ENCODE results near the gene VDAC1. TPM values are rescaled to one million over a fixed set of nuclear protein-coding genes. Genes with fewer than 3 reads are reported as not detected.

Gene VDAC1
- total RNA-seq, 4 donors from 2014 or later, result 122 to 166 (median 136) TPM

- Histone ChIP-seq H3K27me3 (no peaks in the 10 kb centered on the region), H3K9me3 (no peaks in the 10 kb centered on the region), H3K36me3 (peaks cover 6 to 7% of the 10 kb centered on the region in 2 donors), H3K4me3 (replicated peaks in 1 of 3) (peak within 1 kb of the TSS; percentile 19 to 86 (median 79)), H3K27ac (peak within 1 kb of the TSS; percentile 43 to 92 (median 72)), H3K4me1 (peaks cover 8 to 12% of the 10 kb centered on the region in 2 donors)
- TF ChIP-seq CTCF (IDR thresholded peaks at IDR 0.05), result peak in 2 of 6 experiments; percentile 6 to 27
- TF ChIP-seq POLR2A (IDR thresholded peaks at IDR 0.05), result peak in 1 of 2 donors; percentile 91
- 0 to 1% methylated on average over 13 to 48 of the region's 48 CpGs for WGBS, 2 donors
- DNase-seq, result peak; percentile 97 to 98
- intact Hi-C loops (cut with DNase I), result no loop called here
These were observed 36.4 kb downstream of the VDAC1 start, which contains the start of gene C5orf15 for GRCh38 chr5:133968204-133968980. Gene C5orf15 (minus strand): TSS chr5:133968625. CDS start chr5:133968584, 41 bp downstream.

- Histone ChIP-seq H3K36me3 (peaks cover under 1 to 1% of the 10 kb centered on the region in 2 donors), H3K9me3 (no peaks in the 10 kb centered on the region), H3K27me3 (no peaks in the 10 kb centered on the region), H3K4me3 (replicated peaks in 1 of 3) (peak overlapping the region; percentile 19 to 86 (median 79)), H3K4me1 (peaks cover 8 to 17% of the 10 kb centered on the region in 2 donors), H3K27ac (peak overlapping the region; percentile 43 to 92 (median 72))
- TF ChIP-seq CTCF (IDR thresholded peaks at IDR 0.05), result no peak
- no peak for TF ChIP-seq POLR2A (IDR thresholded peaks at IDR 0.05)
- intact Hi-C loops (cut with DNase I), result no loop called here
- WGBS, 2 donors, result 3 to 5% methylated on average over 12 of the region's 12 CpGs
- peak; percentile 16 to 24 for DNase-seq
These were observed 37.0 kb downstream of the VDAC1 start for GRCh38 chr5:133967698-133968203.

GRCh38 chr5:133967124-133967523 lies 37.7 kb downstream of the VDAC1 start:
- no peaks in the 10 kb centered on the region for H3K27me3 ChIP-seq
- no peak for TF ChIP-seq CTCF (IDR thresholded peaks at IDR 0.05)
- TF ChIP-seq POLR2A (IDR thresholded peaks at IDR 0.05), result no peak
- intact Hi-C loops (cut with DNase I), result no loop called here
- H3K27ac ChIP-seq, result peak overlapping the region in 1 of 3 donors; percentile 72
- no peaks in the 10 kb centered on the region for H3K36me3 ChIP-seq
- H3K9me3 ChIP-seq, result no peaks in the 10 kb centered on the region
- WGBS, 2 donors, result 60 to 70% methylated on average over 5 of the region's 5 CpGs
- H3K4me1 ChIP-seq, result peaks cover 8 to 22% of the 10 kb centered on the region in 2 donors
- no peak overlapping the region for H3K4me3 ChIP-seq (replicated peaks in 1 of 3)
- no peak for DNase-seq

GRCh38 chr5:133966090-133966489 lies 38.7 kb downstream of the VDAC1 start:
- H3K27ac ChIP-seq, result no peak overlapping the region
- no peak for TF ChIP-seq POLR2A (IDR thresholded peaks at IDR 0.05)
- TF ChIP-seq CTCF (IDR thresholded peaks at IDR 0.05), result no peak
- no peak overlapping the region for H3K4me3 ChIP-seq (replicated peaks in 1 of 3)
- intact Hi-C loops (cut with DNase I), result no loop called here
- no peaks in the 10 kb centered on the region for H3K27me3 ChIP-seq
- WGBS, 2 donors, result 92 to 94% methylated on average over 10 of the region's 10 CpGs
- no peaks in the 10 kb centered on the region for H3K36me3 ChIP-seq
- no peak for DNase-seq
- no peaks in the 10 kb centered on the region for H3K9me3 ChIP-seq
- H3K4me1 ChIP-seq, result peaks cover 8 to 22% of the 10 kb centered on the region in 2 donors
